GM12878 (cell line): ENCODE measurements around the gene TLCD2. TPM values are rescaled to one million over a fixed set of nuclear protein-coding genes. Genes with fewer than 3 reads are reported as not detected.

ENCODE experiments used
- DPF2 ChIP-seq: fragments of 450-650 bp; IDR thresholded peaks from 2 replicates; pipeline ENCODE4 v1.6.1; 2017; ENCODE audit warnings: mild to moderate bottlenecking
- PAX5 ChIP-seq: IDR thresholded peaks from 2 replicates; pipeline ENCODE4 v1.6.1; 2011; ENCODE audit warnings: low read depth, low read length, borderline replicate concordance
- TCF7 ChIP-seq: IDR thresholded peaks from 2 replicates; pipeline ENCODE4 v1.6.1; 2014; ENCODE audit warnings: antibody characterized with exemption, borderline replicate concordance
- polyA plus RNA-seq, 11 experiments: library from polyadenylated mRNA; depleted of rRNA in 4 of 11; unstranded in 6 of 11; stranded (reverse) in 5 of 11; fragments of >200 nt; fragmentation: Nextera tagmentation in 4 of 11; fragmentation: Illumina TruSeq in 1 of 11; extraction: Ambion mirVana in 4 of 11; extraction: Trizol in 1 of 11; gene quantifications; 1 replicate in 1 of 11; 2 replicates in 10 of 11; pipeline versions ENCODE4 v1.2.1 to v1.2.3, GENCODE V29; 2011 to 2016; ENCODE audit warnings: inconsistent platforms in 2 of 11, missing spikeins in 2 of 11, low read depth in 1 of 11
- total RNA-seq, 4 experiments: library from RNA; depleted of rRNA in 3 of 4; stranded (reverse); fragments of >200 nt in 3 of 4; fragmentation: Illumina TruSeq in 1 of 4; extraction: Trizol in 1 of 4; gene quantifications; 2 replicates each; pipeline versions ENCODE4 v1.2.1 to v1.2.3, GENCODE V29; 2013 to 2021
- TF ChIP-seq, protein P1 (sequence below): fragments of 450-650 bp; formaldehyde crosslinking; IDR thresholded peaks from 2 replicates; pipeline ENCODE4 v1.5.0; 2022; ENCODE audit warnings: mild to moderate bottlenecking, missing genetic modification characterization
- TF ChIP-seq, protein P2 (sequence below): fragments of 450-650 bp; IDR thresholded peaks from 2 replicates; pipeline ENCODE4 v1.6.1; 2018; ENCODE audit warnings: mild to moderate bottlenecking, low read depth, moderate library complexity; ENCODE audit not compliant: partially characterized antibody

TLCD2 gene
- total and polyA plus RNA-seq, 10 of the 15 experiments (the other 5 are each of a cell fraction or from before 2014, with no cell fraction given) = 0.02 to 0.15 (median 0.05) TPM; not detected in 2

DNA sequence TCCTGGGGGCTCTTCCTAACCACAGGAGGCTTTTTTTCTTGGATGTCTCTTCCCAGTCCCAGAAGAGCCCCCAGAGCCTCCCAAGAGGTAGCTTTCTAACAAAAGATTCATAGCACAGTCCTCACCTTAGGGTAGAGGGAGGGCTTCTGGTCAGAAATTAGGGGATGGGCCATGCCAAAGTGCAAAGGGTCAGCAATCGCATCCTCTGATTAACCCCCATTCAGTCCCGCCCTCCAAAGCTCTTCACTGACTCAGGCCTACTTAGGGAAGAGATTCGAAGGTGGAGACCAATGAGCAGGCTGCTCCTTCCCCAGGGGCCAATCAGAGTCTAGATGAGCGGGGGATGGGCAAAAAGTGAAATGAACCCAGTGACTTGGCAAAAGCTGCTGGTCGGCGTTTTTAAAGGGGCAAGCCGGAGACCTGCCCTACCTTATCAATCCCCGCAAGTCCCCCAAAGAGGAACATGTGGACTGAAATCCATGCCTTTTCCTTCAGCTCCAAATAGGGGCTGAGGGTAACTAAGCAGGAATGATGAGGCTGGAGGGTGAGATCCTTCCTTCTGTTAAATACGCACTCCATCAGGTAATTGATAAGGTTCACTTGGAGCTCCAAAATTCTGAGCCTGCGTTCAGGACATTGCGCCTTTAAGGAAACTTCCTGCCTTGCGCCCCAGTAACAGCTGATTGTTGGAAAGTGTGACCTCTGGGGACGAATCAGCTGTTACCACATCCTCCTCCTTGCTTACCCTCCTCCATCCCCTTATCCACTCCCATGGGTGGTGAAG is 6.9 kb upstream of the TLCD2 start (continued):
- TF ChIP-seq, protein P1, sequence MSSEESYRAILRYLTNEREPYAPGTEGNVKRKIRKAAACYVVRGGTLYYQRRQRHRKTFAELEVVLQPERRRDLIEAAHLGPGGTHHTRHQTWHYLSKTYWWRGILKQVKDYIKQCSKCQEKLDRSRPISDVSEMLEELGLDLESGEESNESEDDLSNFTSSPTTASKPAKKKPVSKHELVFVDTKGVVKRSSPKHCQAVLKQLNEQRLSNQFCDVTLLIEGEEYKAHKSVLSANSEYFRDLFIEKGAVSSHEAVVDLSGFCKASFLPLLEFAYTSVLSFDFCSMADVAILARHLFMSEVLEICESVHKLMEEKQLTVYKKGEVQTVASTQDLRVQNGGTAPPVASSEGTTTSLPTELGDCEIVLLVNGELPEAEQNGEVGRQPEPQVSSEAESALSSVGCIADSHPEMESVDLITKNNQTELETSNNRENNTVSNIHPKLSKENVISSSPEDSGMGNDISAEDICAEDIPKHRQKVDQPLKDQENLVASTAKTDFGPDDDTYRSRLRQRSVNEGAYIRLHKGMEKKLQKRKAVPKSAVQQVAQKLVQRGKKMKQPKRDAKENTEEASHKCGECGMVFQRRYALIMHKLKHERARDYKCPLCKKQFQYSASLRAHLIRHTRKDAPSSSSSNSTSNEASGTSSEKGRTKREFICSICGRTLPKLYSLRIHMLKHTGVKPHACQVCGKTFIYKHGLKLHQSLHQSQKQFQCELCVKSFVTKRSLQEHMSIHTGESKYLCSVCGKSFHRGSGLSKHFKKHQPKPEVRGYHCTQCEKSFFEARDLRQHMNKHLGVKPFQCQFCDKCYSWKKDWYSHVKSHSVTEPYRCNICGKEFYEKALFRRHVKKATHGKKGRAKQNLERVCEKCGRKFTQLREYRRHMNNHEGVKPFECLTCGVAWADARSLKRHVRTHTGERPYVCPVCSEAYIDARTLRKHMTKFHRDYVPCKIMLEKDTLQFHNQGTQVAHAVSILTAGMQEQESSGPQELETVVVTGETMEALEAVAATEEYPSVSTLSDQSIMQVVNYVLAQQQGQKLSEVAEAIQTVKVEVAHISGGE = no peak
- TF ChIP-seq PAX5 (peak; percentile 63; the same call in 1 of the 2 replicates), TCF7 (no peak), DPF2 (no peak)
- TF ChIP-seq, protein P2, sequence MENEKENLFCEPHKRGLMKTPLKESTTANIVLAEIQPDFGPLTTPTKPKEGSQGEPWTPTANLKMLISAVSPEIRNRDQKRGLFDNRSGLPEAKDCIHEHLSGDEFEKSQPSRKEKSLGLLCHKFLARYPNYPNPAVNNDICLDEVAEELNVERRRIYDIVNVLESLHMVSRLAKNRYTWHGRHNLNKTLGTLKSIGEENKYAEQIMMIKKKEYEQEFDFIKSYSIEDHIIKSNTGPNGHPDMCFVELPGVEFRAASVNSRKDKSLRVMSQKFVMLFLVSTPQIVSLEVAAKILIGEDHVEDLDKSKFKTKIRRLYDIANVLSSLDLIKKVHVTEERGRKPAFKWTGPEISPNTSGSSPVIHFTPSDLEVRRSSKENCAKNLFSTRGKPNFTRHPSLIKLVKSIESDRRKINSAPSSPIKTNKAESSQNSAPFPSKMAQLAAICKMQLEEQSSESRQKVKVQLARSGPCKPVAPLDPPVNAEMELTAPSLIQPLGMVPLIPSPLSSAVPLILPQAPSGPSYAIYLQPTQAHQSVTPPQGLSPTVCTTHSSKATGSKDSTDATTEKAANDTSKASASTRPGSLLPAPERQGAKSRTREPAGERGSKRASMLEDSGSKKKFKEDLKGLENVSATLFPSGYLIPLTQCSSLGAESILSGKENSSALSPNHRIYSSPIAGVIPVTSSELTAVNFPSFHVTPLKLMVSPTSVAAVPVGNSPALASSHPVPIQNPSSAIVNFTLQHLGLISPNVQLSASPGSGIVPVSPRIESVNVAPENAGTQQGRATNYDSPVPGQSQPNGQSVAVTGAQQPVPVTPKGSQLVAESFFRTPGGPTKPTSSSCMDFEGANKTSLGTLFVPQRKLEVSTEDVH = no peak
